Mononuclear cell (primary cell): ENCODE results near the gene GLRX3. TPM values are rescaled to one million over a fixed set of nuclear protein-coding genes. Genes with fewer than 3 reads are reported as not detected.
"Not testable (repeated sequence)": the region's sequence is repeated elsewhere in the genome, so short reads cannot be mapped to it uniquely, and the experiment has no call there.

Experiments
- H3K27me3 ChIP-seq: 2 replicates; pipeline ENCODE4 v1.6.0; 2011; ENCODE audit warnings: low read length, control low read depth; ENCODE audit not compliant: insufficient read depth
- H3K4me1 ChIP-seq: 2 replicates; pipeline ENCODE4 v1.5.1; 2011; ENCODE audit warnings: mild to moderate bottlenecking, low read length, control low read depth; ENCODE audit not compliant: insufficient read depth
- H3K4me3 ChIP-seq: 2 replicates; pipeline ENCODE4 v1.5.1; 2011; ENCODE audit warnings: mild to moderate bottlenecking, low read length, moderate library complexity
- H3K9me3 ChIP-seq: 2 replicates; pipeline ENCODE4 v1.5.1; 2011; ENCODE audit warnings: low read depth, mild to moderate bottlenecking, control low read depth, low read length
- total RNA-seq: library from RNA; depleted of rRNA; stranded (reverse); fragments of >200 nt; gene quantifications from one replicate; pipeline ENCODE4 v1.2.3, GENCODE V29; 2012

Gene GLRX3
- total RNA-seq, 1 donor: 34.1 TPM

DNA sequence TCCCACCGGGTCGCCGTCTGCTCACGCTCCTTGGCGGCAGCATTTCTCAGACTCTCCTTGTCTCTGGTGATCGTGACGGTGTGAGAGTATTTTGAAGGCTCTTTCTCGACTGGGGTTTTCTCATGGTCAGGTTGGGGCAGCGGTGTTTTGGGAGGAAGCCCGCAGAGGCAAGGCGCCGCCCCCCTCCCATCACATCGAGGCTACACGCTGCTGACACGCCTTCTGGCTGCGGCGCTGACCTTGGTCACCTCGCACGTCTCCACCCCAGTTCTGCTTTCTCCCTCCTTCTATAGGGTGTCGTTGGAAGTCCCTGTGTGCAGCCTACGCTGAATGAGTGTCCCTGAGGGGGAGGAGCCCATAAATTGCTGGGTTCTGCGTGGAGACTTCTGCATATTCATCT, 55.2 kb downstream of the GLRX3 start:
- Histone ChIP-seq H3K27me3 (peaks cover 7% of the 10 kb centered on the region), H3K4me1 (peaks cover 11% of the 10 kb centered on the region), H3K4me3 (no peak overlapping the region), H3K9me3 (no peaks in the 10 kb centered on the region)

GRCh38 chr10:130192276-130192848, 56.2 kb downstream of the GLRX3 start:
- Histone ChIP-seq H3K27me3 (peaks cover 7% of the 10 kb centered on the region), H3K9me3 (no peaks in the 10 kb centered on the region), H3K4me1 (peaks cover 11% of the 10 kb centered on the region), H3K4me3 (no peak overlapping the region)

GRCh38 chr10:130193033-130193432, 56.8 kb downstream of the GLRX3 start:
- no peaks in the 10 kb centered on the region for H3K9me3 ChIP-seq
- peaks cover 11% of the 10 kb centered on the region for H3K4me1 ChIP-seq
- no peak overlapping the region for H3K4me3 ChIP-seq
- H3K27me3 ChIP-seq: peaks cover 7% of the 10 kb centered on the region

GRCh38 chr10:130193493-130194193, 57.5 kb downstream of the GLRX3 start:
- Histone ChIP-seq H3K4me1 (peaks cover 11% of the 10 kb centered on the region), H3K4me3 (no peak overlapping the region), H3K27me3 (peaks cover 7% of the 10 kb centered on the region), H3K9me3 (no peaks in the 10 kb centered on the region)

DNA sequence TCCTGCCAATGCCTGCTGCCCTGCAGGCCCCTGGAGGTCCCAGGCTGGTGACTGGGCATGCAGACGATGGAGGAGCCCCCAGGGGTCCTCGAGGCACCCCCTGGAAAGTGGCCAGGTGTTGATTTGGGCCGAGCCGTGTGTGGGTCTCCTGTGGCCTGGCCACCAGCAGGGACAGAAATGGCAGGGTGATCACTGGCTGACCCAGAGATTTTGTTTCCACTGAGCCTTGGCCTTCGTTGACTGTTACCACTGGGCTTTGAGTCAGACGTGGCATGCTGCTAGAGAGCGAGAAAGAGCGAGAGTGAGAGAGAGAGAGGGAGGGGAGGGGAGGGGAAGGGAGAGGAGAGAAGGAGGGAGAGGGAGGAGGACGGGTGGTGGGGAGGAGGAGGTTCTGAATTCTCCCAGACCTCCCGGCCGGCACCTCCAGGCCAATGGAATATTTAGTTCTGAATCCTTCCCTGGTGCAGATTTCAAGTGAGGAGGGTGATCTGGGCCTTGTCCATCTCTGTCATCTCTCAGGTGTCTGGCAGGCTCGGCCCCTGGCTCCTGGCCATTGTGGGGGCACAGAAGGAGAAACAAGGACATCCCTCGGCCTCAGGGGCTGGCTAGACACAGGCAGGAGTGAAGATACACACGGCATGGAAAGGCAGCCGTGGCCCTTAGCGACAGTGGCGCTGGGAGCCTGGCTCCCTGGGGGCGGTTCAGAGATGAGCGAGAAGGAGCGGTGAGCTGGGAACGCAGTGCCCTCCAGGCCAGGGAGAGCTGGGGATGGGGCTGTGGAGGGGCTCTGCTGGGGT, 58.2 kb downstream of the GLRX3 start:
- peaks cover 11% of the 10 kb centered on the region for H3K4me1 ChIP-seq
- no peaks in the 10 kb centered on the region for H3K9me3 ChIP-seq
- H3K27me3 ChIP-seq: peaks cover 7% of the 10 kb centered on the region
- H3K4me3 ChIP-seq: no peak overlapping the region

DNA sequence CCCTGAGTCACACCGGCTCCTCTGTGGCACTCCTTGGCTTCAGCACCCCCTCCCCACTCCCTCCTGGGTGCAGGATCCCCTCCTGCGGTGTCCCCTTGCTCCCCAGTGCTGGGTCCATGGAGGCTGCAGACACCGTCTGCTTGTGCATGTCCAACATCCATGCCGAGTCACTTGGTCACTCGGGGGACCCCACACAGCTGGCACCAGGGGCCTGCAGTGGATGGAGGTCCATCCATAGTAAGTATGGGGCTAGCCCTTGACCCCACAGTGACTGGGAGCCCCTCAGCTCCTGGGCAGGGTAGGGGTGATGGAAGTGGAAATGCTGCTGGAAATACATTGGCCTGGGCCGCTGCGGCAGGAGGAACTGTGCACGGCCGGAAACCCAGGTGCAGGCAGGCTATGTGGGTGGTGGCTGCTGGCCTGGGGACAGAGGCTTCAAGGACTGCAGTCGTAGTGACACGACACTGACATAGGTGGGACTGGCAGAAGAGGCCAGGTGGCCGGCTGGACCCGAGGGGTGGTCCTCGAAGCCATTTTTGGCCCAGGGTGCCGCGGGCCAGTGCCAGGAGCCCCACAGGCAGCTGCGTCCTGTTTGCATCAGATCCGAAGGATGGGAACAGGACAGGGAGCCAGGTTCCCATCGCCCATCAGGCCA, 58.9 kb downstream of the GLRX3 start:
- no peak overlapping the region for H3K4me3 ChIP-seq
- H3K4me1 ChIP-seq: peaks cover 7% of the 10 kb centered on the region
- H3K9me3 ChIP-seq: no peaks in the 10 kb centered on the region
- peaks cover 7% of the 10 kb centered on the region for H3K27me3 ChIP-seq

DNA sequence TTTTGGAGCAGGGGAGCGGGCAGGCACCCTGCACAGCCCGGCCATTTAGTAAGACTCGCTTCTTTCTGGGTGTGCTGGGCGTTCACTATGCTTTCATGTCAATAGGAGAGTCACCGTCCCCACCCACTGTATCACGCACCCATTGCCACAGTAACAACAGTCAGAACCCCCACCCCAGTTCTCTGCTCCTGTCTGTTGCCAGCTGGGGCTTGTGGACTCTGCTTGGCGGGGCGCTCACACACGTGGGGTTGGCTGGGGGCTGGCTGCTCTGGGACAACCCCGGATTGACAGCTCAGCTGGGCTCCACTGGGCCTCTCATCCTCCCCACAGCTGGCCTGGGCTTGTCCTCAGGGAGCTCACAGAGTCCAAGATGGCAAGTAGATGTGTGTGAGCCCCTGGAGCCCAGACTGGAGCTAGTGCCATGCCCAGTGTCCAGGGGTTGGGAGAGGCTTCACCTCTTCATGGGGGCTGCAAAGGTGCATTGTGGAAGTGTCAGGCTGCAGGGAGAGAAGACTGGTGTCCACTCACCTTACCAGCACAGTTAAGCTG, 59.6 kb downstream of the GLRX3 start:
- peaks cover under 1% of the 10 kb centered on the region for H3K4me1 ChIP-seq

DNA sequence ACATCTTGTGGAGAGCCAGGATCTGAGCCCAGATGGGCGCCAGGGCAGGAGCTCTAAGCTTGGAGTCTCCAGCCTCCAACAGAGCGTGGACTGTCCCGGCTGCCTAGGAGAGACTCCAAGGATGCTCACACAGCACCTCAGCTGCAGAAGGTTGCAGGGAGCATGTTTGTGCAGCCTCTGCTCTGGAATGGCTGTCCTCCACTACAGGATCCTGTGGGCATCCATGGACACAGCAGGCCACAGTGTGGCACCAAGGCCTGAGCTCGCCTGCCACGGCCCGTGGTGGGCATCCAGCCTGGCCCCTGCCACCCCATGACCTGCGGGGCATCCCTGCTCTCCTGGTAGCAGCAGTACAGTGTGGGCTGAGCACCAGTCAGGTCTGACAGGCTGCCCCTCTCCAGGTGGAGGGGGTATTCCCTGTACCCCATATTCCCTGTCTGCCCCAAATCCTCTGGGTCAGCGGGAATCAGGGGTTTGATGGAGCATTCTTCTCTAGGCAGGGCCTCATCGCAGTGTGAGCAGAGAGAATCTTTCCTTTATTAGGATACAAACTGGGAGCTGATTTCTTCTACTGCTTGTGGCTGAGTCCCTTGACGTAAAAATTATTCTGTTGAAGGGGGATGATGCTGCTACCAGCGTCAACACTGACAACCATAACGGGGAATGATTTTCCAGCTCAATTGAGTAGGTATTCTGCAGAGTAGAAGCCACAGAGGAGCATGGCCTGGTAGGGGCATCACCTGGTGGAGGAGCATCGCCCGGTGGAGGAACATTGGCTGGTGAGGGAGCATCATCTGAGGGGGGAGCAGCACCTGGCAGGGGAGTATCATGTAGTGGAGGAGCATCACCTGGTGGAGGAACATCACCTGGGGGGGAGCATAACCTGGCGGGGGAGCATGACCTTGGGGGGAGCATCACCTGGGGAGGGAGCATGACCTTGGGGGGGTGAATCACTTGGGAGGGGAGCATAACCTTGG, 60.6 kb downstream of the GLRX3 start:
- no peaks in the 10 kb centered on the region for H3K27me3 ChIP-seq
- H3K4me1 ChIP-seq: no peaks in the 10 kb centered on the region
- H3K9me3 ChIP-seq: no peaks in the 10 kb centered on the region
- no peak overlapping the region for H3K4me3 ChIP-seq

More for the DNA sequence above, 59.6 kb downstream of the GLRX3 start:
- no peak overlapping the region for H3K4me3 ChIP-seq
- H3K27me3 ChIP-seq: peaks cover 3% of the 10 kb centered on the region
- no peaks in the 10 kb centered on the region for H3K9me3 ChIP-seq

DNA sequence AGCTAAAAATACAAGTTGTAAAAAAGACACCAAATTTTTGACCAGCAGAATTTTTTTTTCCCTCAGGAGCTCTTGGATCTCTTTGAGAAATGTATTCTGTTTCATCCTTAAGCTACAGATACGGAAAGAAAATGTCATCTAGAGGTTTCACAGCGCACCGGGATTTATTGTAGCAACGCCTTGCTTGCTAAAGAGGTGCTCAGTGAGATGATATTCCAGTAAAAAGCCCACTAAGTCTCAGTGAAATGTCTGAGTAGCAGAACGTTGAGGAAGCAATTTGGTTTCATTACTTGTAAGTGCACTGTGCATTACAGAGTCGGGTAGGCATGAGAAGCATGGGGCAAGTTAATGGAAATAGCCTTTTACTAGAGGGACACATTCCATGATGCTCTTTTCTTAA, 62.5 kb downstream of the GLRX3 start:
- Histone ChIP-seq H3K9me3 (no peaks in the 10 kb centered on the region), H3K27me3 (no peaks in the 10 kb centered on the region), H3K4me3 (no peak overlapping the region), H3K4me1 (no peaks in the 10 kb centered on the region)

GRCh38 chr10:130200179-130201042, 64.2 kb downstream of the GLRX3 start:
- H3K9me3 ChIP-seq: no peaks in the 10 kb centered on the region
- H3K27me3 ChIP-seq: no peaks in the 10 kb centered on the region
- no peak overlapping the region for H3K4me3 ChIP-seq
- no peaks in the 10 kb centered on the region for H3K4me1 ChIP-seq

- Histone ChIP-seq H3K4me1 (no peaks in the 10 kb centered on the region), H3K4me3 (no peak overlapping the region), H3K27me3 (no peaks in the 10 kb centered on the region), H3K9me3 (no peaks in the 10 kb centered on the region)
Measured at GRCh38 chr10:130201043-130201380, 64.8 kb downstream of the GLRX3 start.

GRCh38 chr10:130202150-130202549, 66.0 kb downstream of the GLRX3 start:
- not testable (repeated sequence) for H3K9me3 ChIP-seq, H3K4me1 ChIP-seq, H3K4me3 ChIP-seq, H3K27me3 ChIP-seq

GRCh38 chr10:130202984-130203621, 66.9 kb downstream of the GLRX3 start:
- H3K27me3 ChIP-seq: no peaks in the 10 kb centered on the region
- no peaks in the 10 kb centered on the region for H3K4me1 ChIP-seq
- H3K4me3 ChIP-seq: no peak overlapping the region
- H3K9me3 ChIP-seq: no peaks in the 10 kb centered on the region
